B cell (primary cell): ENCODE data around the gene PRR9. TPM values are rescaled to one million over a fixed set of nuclear protein-coding genes. Genes with fewer than 3 reads are reported as not detected.

Source experiments
- ATAC-seq: fragments of 200-7000 bp; cut with Tn5 transposase; one replicate; pipeline ENCODE4 v1.10.0; 2021; ENCODE audit warnings: low read depth, mild to moderate bottlenecking, moderate number of reproducible peaks, moderate library complexity
- CTCF ChIA-PET: fragments of 350-600 bp; sonication (Branson Sonifier 250); formaldehyde crosslinking; loops from one replicate; lab custom pipeline; 2021; ENCODE audit warnings: antibody characterized with exemption, inconsistent platforms; lab: Charles Lee
- POLR2A ChIA-PET: fragments of 350-600 bp; sonication (Branson Sonifier 250); formaldehyde crosslinking; loops from one replicate; lab custom pipeline; 2021; ENCODE audit warnings: antibody characterized with exemption; lab: Charles Lee
- DNase-seq: peaks from one replicate; pipeline ENCODE4 v3.0.0; 2013
- H2AFZ ChIP-seq: 2 replicates; pipeline ENCODE4 v1.6.1; 2012; ENCODE audit warnings: mild to moderate bottlenecking, low read depth, low read length; ENCODE audit not compliant: insufficient read depth, poor library complexity, severe bottlenecking
- H3K27ac ChIP-seq, 2 donors: 1 replicate in 1 of 2; 2 replicates in 1 of 2; pipeline ENCODE4 v1.5.1; 2012 to 2013; ENCODE audit warnings: low read length in 2 of 2, mild to moderate bottlenecking in 2 of 2, moderate library complexity in 1 of 2
- H3K27me3 ChIP-seq, 4 experiments: fragments of 200-600 bp in 1 of 4; sonication (generic) in 1 of 4; replicated peaks in 1 of 4; 1 replicate in 2 of 4; 2 replicates in 2 of 4; pipeline versions ENCODE4 v1.6.1 to v1.7.0; 2013 to 2016; ENCODE audit warnings: low read length in 3 of 4, mild to moderate bottlenecking in 2 of 4, mixed read lengths in 1 of 4, moderate library complexity in 1 of 4; ENCODE audit not compliant: insufficient read depth in 4 of 4, control insufficient read depth in 3 of 4; ENCODE audit errors: control extremely low read depth in 1 of 4
- H3K36me3 ChIP-seq, 2 experiments: replicated peaks in 1 of 2; 1 replicate in 1 of 2; 2 replicates in 1 of 2; pipeline versions ENCODE4 v1.6.1 to v1.7.1; 2013; ENCODE audit warnings: low read length in 1 of 2; ENCODE audit not compliant: insufficient read depth in 2 of 2, control insufficient read depth in 1 of 2; ENCODE audit errors: control extremely low read depth in 1 of 2, extremely low read depth in 1 of 2
- H3K4me1 ChIP-seq, 2 donors: fragments of 200-600 bp in 1 of 2; sonication (generic) in 1 of 2; 1 replicate in 1 of 2; 2 replicates in 1 of 2; pipeline versions ENCODE4 v1.5.1 to v1.6.1; 2013 to 2017; ENCODE audit warnings: low read length in 2 of 2; ENCODE audit not compliant: control insufficient read depth in 2 of 2, insufficient read depth in 2 of 2
- H3K4me2 ChIP-seq: replicated peaks from 2 replicates; pipeline ENCODE3; 2012; ENCODE audit warnings: mild to moderate bottlenecking, low read depth, low read length; ENCODE audit not compliant: poor library complexity, severe bottlenecking
- H3K4me3 ChIP-seq, 5 experiments: fragments of 200-600 bp in 1 of 5; sonication (generic) in 1 of 5; 1 replicate in 3 of 5; 2 replicates in 2 of 5; pipeline versions ENCODE4 v1.5.1 to v1.7.0; 2011 to 2016; ENCODE audit warnings: low read length in 4 of 5, mild to moderate bottlenecking in 4 of 5, low read depth in 2 of 5, control low read depth in 1 of 5, moderate library complexity in 1 of 5; ENCODE audit not compliant: insufficient read depth in 1 of 5; ENCODE audit errors: control extremely low read depth in 1 of 5, extremely low read depth in 1 of 5
- H3K79me2 ChIP-seq: fragments of 200-600 bp; sonication (generic); one replicate; pipeline ENCODE4 v1.6.0; 2016; ENCODE audit warnings: low read length; ENCODE audit not compliant: control insufficient read depth, insufficient read depth
- H3K9ac ChIP-seq: fragments of 200-600 bp; sonication (generic); 2 replicates; pipeline ENCODE4 v1.6.1; 2017; ENCODE audit warnings: mild to moderate bottlenecking, low read length, moderate library complexity
- H3K9me3 ChIP-seq, 3 donors: one replicate each; pipeline versions ENCODE4 v1.6.1 to v1.7.1; 2013; ENCODE audit warnings: low read length in 2 of 3; ENCODE audit not compliant: control insufficient read depth in 2 of 3, insufficient read depth in 1 of 3; ENCODE audit errors: control extremely low read depth in 1 of 3
- H4K20me1 ChIP-seq: 2 replicates; pipeline ENCODE4 v1.6.0; 2012; ENCODE audit warnings: mild to moderate bottlenecking, low read length; ENCODE audit not compliant: insufficient read depth, control insufficient read depth, poor library complexity, severe bottlenecking
- H3K27ac Mint-ChIP-seq: one replicate; pipeline ENCODE4 v1.8.0; 2021; ENCODE audit warnings: mixed read lengths
- H3K27me3 Mint-ChIP-seq: one replicate; pipeline ENCODE4 v1.8.0; 2021; ENCODE audit warnings: mixed read lengths
- H3K4me1 Mint-ChIP-seq: one replicate; pipeline ENCODE4 v1.8.0; 2021; ENCODE audit warnings: mixed read lengths
- H3K4me3 Mint-ChIP-seq: one replicate; pipeline ENCODE4 v1.8.0; 2021; ENCODE audit warnings: mixed read lengths
- H3K9me3 Mint-ChIP-seq: one replicate; pipeline ENCODE4 v1.8.0; 2022; ENCODE audit warnings: mixed read lengths; ENCODE audit not compliant: insufficient read depth
- CTCF ChIP-seq: fragments of 200-600 bp; IDR thresholded peaks from one replicate; pipeline ENCODE4 v1.8.0; 2022; ENCODE audit warnings: antibody characterized with exemption, mild to moderate bottlenecking
- EZH2 ChIP-seq: IDR thresholded peaks from 2 replicates; pipeline ENCODE4 v1.6.1; 2012; ENCODE audit warnings: borderline replicate concordance, low read depth, mild to moderate bottlenecking, moderate library complexity, low read length; ENCODE audit not compliant: insufficient read depth, poor library complexity, severe bottlenecking
- WGBS: methylation state at CpG from one replicate; pipeline ENCODE4 v1.1.5; 2013; ENCODE audit warnings: missing lambda C conversion rate; ENCODE audit not compliant: insufficient coverage; 5-methylcytosine and 5-hydroxymethylcytosine counted together
- intact Hi-C: fragments of 100-400 bp; cut with micrococcal nuclease; formaldehyde crosslinking; loops from one replicate; pipeline ENCODE4 v1.10.0; 2022
- polyA plus RNA-seq: library from polyadenylated mRNA; depleted of rRNA; stranded (reverse); fragments of >200 nt; gene quantifications from 2 replicates; pipeline ENCODE4 v1.2.3, GENCODE V29; 2012
- total RNA-seq, 2 donors: library from RNA; stranded (reverse); fragments of 120-200 nt in 1 of 2; gene quantifications; 1 replicate in 1 of 2; 2 replicates in 1 of 2; pipeline versions ENCODE4 v1.2.3 to v1.2.4, GENCODE V29; 2013 to 2022

The PRR9 gene
- total and polyA plus RNA-seq, 2 donors (not counting 1 experiment from before 2014, with no cell fraction given), result not detected

GRCh38 chr1:153261281-153262069 lies 44.1 kb downstream of the PRR9 start:
- peaks cover 36% of the 10 kb centered on the region for H3K27me3 Mint-ChIP-seq
- Histone ChIP-seq H3K27me3 (peaks cover 0 to 27% (median 12%) of the 10 kb centered on the region in 4 experiments), H4K20me1 (no peaks in the 10 kb centered on the region), H3K36me3 (no peaks in the 10 kb centered on the region), H3K4me1 (peaks cover 26% of the 10 kb centered on the region in 2 donors), H3K79me2 (no peaks in the 10 kb centered on the region), H3K4me2 (peak overlapping the region; percentile 92), H3K9me3 (no peaks in the 10 kb centered on the region), H3K27ac (no peak overlapping the region), H2AFZ (peak overlapping the region; percentile 72), H3K4me3 (peak overlapping the region in 4 of 5 experiments; percentile 28 to 72 (median 52)), H3K9ac (peak overlapping the region; percentile 74)
- POLR2A ChIA-PET, result no interaction called here
- H3K27ac Mint-ChIP-seq, result peak overlapping the region; percentile 57
- no peak for TF ChIP-seq CTCF
- no peak for TF ChIP-seq EZH2
- no peaks in the 10 kb centered on the region for H3K9me3 Mint-ChIP-seq
- WGBS, result 1% methylated on average over 77 of the region's 80 CpGs
- DNase-seq, result peak; percentile 51
- peak overlapping the region; percentile 80 for H3K4me3 Mint-ChIP-seq
- peaks cover 30% of the 10 kb centered on the region for H3K4me1 Mint-ChIP-seq
- peak; percentile 25 for ATAC-seq
- CTCF ChIA-PET, result interaction anchor here (1.0 to 1.7 kb wide), 3 partner anchors 10 to 392 kb away, joined by 3 to 9 read pairs (median 3); no protein-coding TSS in a partner anchor
- intact Hi-C loops, result no loop called here

GRCh38 chr1:153262070-153262366 lies 44.6 kb downstream of the PRR9 start:
- no peaks in the 10 kb centered on the region for H3K36me3 ChIP-seq
- H3K27ac Mint-ChIP-seq, result peak overlapping the region; percentile 57
- H4K20me1 ChIP-seq, result no peaks in the 10 kb centered on the region
- ChIA-PET CTCF (interaction anchor here (1.0 to 1.7 kb wide), 4 partner anchors 10 to 392 kb away, joined by 3 to 9 read pairs (median 4); no protein-coding TSS in a partner anchor), POLR2A (no interaction called here)
- WGBS, result 83% methylated on average over 2 of the region's 6 CpGs
- intact Hi-C loops, result no loop called here
- H3K27ac ChIP-seq, result no peak overlapping the region
- H3K4me1 Mint-ChIP-seq, result peaks cover 30% of the 10 kb centered on the region
- H3K4me3 ChIP-seq, result peak overlapping the region in 4 of 5 experiments; percentile 28 to 72 (median 52)
- no peaks in the 10 kb centered on the region for H3K79me2 ChIP-seq
- peaks cover 40% of the 10 kb centered on the region for H3K27me3 Mint-ChIP-seq
- peak overlapping the region; percentile 72 for H2AFZ ChIP-seq
- peak overlapping the region; percentile 92 for H3K4me2 ChIP-seq
- no peak for DNase-seq
- H3K9me3 Mint-ChIP-seq, result no peaks in the 10 kb centered on the region
- H3K27me3 ChIP-seq, result peaks cover 0 to 27% (median 12%) of the 10 kb centered on the region in 4 experiments
- H3K9ac ChIP-seq, result peak overlapping the region; percentile 74
- H3K4me1 ChIP-seq, result peaks cover 26% of the 10 kb centered on the region in 2 donors
- peak overlapping the region; percentile 80 for H3K4me3 Mint-ChIP-seq
- ATAC-seq, result no peak
- TF ChIP-seq CTCF (no peak), EZH2 (no peak)
- H3K9me3 ChIP-seq, result no peaks in the 10 kb centered on the region
